NCI-H1436 treated with DMSO at 0.1 percent for 48 hours (cell line): ENCODE results near the gene PIF1.
"Not testable (repeated sequence)": the region's sequence is repeated elsewhere in the genome, so short reads cannot be mapped to it uniquely, and the experiment has no call there.

ENCODE experiments used
- DNase-seq: peaks from one replicate; lab custom pipeline; 2025; lab: John Stamatoyannopoulos, UW

The PIF1 gene

DNA sequence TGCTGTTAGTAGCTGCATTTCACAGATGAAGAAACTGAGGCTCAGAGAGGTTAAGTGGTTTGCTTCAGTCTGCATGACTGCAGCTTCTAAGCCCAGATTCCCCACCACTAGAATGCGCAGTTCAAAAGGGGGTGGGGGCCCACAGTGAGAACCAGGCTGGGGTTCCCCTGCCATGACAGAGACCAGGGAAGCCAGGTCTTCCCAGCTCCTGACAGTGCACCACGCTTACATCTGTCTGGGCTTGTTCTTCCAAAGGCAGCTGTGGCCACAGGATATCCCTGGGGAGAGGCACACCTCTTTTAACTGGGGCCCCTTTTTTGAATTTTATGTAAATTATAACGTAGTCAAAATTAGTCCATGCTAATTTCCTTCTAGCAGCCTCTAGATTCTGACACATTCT, 21.6 kb upstream of the PIF1 start:
- DNase-seq, result no peak

DNA sequence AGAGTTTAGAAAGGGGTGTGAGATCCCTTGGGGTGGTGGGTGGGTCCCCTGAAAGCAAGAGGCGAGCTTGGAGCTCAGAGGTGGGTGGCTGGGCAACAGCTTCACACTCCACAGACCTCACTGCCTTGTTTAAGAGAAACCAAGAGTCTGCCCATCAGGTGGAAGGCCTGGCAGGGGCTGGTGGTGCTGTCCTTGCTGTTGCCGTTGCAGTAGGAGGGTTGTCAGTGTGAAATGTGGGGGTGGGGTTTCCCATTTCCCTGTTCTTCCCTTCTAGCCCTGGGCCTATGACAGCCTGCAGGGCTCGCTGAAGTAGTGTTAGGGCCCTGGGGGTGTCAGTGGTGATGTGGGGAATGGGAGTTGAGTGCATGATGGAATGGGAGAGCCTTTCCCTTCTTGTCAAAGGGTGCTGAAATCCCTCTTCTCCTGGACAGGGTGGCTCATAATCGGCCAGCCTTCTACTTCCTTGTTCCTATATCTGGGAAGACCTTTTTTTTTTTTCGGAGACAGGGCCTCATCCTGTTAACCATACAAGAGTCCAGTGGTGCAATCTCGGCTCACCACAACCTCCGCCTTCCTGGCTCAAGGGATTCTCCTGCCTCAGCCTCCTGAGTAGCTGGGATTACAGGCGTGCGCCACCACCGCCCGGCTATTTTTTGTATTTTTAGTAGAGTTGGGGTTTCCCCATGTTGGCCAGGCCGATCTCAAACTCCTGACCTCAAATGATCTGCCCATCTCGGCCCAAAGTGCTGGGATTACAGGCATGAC, 20.6 kb upstream of the PIF1 start:
- DNase-seq, result no peak

DNA sequence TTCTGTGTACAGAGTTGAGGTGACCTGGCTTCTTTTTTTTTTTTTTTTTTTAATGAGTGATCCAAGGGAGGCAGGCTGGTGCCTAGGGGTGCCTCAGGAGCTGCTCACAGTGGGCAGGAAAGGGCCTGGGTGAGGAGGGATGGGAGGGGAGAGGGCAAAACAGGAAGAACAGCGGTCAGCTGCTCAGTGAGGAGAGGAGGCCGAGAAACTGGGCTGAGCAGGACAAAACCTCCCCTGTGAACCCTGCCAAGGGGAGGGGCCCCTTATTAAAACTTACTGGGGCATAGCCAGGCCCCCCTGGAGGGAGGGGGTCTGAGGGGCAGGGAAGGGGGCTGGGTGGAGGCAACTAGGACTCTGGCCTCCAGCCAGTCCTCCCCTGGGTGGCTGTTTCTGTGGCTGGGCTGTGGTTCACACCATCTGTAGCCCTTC, 19.8 kb upstream of the PIF1 start:
- DNase-seq, result no peak

GRCh38 chr15:64844576-64845145, 19.2 kb upstream of the PIF1 start:
- DNase-seq, result no peak

- no peak for DNase-seq
These were observed 18.5 kb upstream of the PIF1 start for GRCh38 chr15:64843991-64844390.

DNA sequence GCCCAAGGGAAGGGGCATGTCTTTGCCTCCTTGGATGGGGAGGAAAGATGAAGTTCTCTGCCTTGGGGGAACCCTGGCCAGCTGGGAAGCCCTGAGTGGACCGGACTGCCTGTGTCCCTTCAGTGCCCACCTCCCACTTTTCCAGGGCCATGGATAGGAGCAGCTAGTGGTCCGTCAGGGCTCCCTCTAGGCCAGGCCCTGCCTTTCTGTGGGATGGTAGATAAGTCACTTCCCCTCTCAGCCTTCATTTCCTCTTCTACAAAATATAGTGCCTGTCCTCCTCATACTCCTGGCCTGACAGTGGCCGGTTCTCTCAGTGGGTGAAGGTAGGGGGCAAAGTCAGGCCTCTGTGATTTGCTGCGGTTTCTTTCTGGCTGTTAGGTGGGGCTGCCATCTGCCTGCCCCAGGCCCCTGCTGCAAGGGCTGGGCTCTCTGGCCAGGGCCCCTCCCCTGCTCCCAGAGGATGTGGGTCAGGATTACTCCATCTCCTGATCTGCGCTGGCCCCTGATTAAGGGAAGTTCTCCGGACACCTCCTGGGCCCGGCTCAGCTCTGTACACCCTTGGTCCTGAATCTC, 17.6 kb upstream of the PIF1 start:
- DNase-seq, result no peak

GRCh38 chr15:64842096-64842939, 16.9 kb upstream of the PIF1 start:
- no peak for DNase-seq

GRCh38 chr15:64841344-64842095, 16.1 kb upstream of the PIF1 start, which contains the start of gene PLEKHO2:
PLEKHO2 (plus strand) TSS chr15:64841915; CDS start chr15:64842017, 102 bp downstream.
- peak; percentile 47 for DNase-seq

GRCh38 chr15:64841060-64841343, 15.6 kb upstream of the PIF1 start:
- no peak for DNase-seq

DNA sequence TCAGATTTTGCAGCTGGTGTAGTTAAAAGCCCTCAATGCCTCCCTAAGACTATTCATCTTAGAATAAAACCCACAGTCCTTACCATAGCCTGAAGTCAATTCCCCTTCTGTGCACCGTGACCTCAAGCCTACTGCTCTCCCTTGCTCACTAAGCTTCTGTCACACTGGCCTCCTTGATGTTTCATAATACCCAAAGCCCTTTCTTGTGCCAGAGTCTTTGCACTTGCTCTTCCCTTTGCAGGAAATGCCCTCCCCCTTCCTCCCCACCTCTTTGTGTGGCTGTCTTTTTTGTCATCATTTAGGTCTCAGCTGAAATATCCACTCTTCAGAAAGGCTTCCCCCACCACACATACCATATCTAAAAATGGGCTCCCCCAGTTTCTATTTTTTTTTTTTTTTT, 12.1 kb upstream of the PIF1 start:
- no peak for DNase-seq

GRCh38 chr15:64836023-64836536, 10.6 kb upstream of the PIF1 start:
- no peak for DNase-seq

DNA sequence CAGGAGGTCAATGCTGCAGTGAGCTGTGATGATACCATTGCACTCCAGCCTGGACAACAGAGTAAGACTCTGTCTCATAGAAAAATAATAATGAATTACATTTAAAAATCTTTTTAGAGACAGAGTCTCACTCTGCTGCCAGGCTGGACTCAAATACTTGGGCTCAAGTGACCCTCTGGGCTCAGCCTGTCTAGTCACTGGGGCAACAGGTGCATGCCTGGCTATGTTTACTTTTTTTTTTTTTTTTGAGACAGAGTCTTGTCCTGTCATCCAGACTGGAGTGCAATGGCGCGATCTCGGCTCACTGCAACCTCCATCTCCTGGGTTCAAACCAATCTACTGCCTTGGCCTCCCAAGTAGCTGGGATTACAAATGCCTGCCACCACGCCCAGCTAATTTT, 8.2 kb upstream of the PIF1 start:
- no peak for DNase-seq

GRCh38 chr15:64828985-64829384, 3.5 kb upstream of the PIF1 start:
- DNase-seq, result no peak

- no peak for DNase-seq
These were observed 467 bp downstream of the PIF1 start for GRCh38 chr15:64824929-64825430.

DNA sequence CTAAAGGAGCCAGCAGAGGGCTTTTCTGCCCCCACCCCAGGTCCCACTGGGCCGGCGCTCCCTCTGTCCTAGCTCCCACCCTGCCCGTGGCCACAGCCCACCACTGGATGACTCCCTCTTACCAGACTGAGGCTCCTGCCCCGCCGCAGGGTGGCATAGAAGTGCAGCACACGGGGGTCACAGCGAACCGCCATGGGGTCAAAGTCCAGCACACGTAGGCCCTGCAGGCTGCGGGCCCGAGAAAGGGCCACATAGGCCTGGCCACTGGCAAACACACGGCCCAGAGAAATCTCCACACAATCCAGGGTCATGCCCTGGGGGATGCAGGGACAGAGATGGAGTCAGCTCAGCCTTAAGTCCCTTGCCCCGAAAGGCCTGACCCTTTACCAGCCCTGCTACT, 9.0 kb downstream of the PIF1 start:
- DNase-seq, result no peak

GRCh38 chr15:64814965-64815364, 10.5 kb downstream of the PIF1 start:
- not testable (repeated sequence) for DNase-seq

GRCh38 chr15:64814283-64814682, 11.2 kb downstream of the PIF1 start:
- DNase-seq, result not testable (repeated sequence)

DNA sequence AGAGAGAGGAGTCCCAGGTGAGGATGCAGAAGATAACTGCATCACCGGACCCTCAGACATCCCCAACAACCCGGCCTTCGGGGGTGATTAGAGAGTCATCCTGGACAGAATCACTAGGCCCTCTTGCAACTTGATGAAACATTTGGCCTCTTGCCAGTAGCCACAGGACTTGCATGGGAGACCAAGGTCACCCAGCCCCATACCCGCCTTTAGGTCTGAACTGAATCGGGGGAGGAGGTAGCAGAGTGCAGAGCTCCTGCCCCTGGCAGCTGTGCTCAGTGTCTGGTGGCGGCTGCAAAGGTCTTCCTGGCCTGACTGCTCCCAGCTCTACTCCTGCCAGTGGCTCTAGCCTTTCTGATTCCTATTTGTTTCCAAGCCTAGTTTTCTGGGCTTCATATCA, 12.4 kb downstream of the PIF1 start:
- DNase-seq, result no peak

GRCh38 chr15:64810497-64811326, 14.7 kb downstream of the PIF1 start:
- no peak for DNase-seq

DNA sequence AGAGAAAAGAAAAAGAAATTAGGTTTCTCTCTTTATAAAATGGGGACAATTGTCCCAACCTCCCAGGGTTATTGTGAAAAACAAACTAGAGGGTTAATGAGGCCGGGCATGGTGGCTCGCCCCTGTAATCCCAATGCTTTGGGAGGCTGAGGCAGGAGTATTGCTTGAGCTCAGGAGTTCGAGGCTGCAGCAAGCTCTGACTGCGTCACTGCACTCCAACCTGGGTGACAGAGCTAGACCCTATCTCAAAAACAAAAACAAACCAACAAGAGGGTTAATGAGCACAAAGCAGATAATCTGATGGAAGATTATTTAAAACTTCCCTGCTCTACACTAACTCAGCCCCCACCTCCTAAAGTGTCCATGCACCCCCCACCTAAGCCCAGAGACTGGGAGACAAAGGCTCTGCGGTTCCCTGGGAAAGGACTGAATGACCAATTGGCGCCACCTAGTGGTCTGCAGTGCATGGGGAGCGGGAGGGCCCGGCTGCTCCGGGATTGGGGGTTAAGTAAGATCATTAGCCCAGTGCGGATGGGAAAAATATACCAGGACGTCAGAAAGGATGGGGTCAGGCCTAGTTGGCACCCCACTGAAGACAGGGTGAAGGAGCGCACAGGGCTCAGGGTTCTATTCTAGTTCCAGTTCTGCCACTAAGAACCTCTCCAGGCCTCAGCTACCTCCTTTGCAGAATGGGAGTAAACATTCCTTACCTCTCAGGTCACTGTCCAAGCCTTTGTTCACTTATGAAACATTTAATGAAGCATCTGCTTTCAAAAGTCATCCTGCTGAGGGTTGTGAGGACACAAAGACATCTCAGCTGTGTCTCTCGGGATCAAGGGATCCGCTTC, 15.6 kb downstream of the PIF1 start:
- no peak for DNase-seq
